HEK293 (cell line): ENCODE results near the gene TCF7L2.
A peak's percentile ranks its signal among the peaks of the same experiment; 100 is the strongest.

ENCODE experiments used
- GFI1B ChIP-seq: fragments of 450-650 bp; formaldehyde crosslinking; IDR thresholded peaks from 2 replicates; pipeline ENCODE4 v1.5.1; 2016; ENCODE audit warnings: missing biosample characterization, missing genetic modification characterization
- HOXA7 ChIP-seq: sonication (generic); formaldehyde crosslinking; IDR thresholded peaks from 2 replicates; pipeline ENCODE4 v1.8.1; 2022; ENCODE audit warnings: missing genetic modification reagents, borderline replicate concordance
- KLF9 ChIP-seq: fragments of 450-650 bp; formaldehyde crosslinking; IDR thresholded peaks from 2 replicates; pipeline ENCODE4 v1.5.1; 2016; ENCODE audit warnings: missing biosample characterization, missing genetic modification characterization, low read depth
- SCRT1 ChIP-seq: fragments of 450-650 bp; formaldehyde crosslinking; IDR thresholded peaks from 2 replicates; pipeline ENCODE4 v1.5.1; 2016; ENCODE audit warnings: missing biosample characterization, missing genetic modification characterization, borderline replicate concordance
- SP3 ChIP-seq: fragments of 450-650 bp; formaldehyde crosslinking; IDR thresholded peaks from 2 replicates; pipeline ENCODE4 v1.5.1; 2016; ENCODE audit warnings: missing biosample characterization, missing genetic modification characterization
- YY1 ChIP-seq: fragments of 450-650 bp; formaldehyde crosslinking; IDR thresholded peaks from 2 replicates; pipeline ENCODE4 v1.5.1; 2018; ENCODE audit warnings: missing biosample characterization, missing genetic modification characterization
- ZBTB21 ChIP-seq: fragments of 450-650 bp; formaldehyde crosslinking; IDR thresholded peaks from 2 replicates; pipeline ENCODE4 v1.5.1; 2017; ENCODE audit warnings: missing biosample characterization, missing genetic modification characterization
- ZNF133 ChIP-seq: fragments of 450-650 bp; formaldehyde crosslinking; IDR thresholded peaks from 2 replicates; pipeline ENCODE4 v1.5.1; 2016; ENCODE audit warnings: missing biosample characterization, missing genetic modification characterization
- ZNF184 ChIP-seq: fragments of 450-650 bp; IDR thresholded peaks from 2 replicates; pipeline ENCODE4 v1.5.1; 2018; ENCODE audit warnings: missing biosample characterization, mild to moderate bottlenecking, missing genetic modification characterization
- ZNF221 ChIP-seq: fragments of 450-650 bp; formaldehyde crosslinking; IDR thresholded peaks from 2 replicates; pipeline ENCODE4 v1.5.1; 2017; ENCODE audit warnings: missing biosample characterization, missing genetic modification characterization, borderline replicate concordance
- ZNF266 ChIP-seq: fragments of 450-650 bp; formaldehyde crosslinking; IDR thresholded peaks from 2 replicates; pipeline ENCODE4 v1.5.1; 2016; ENCODE audit warnings: missing biosample characterization, missing genetic modification characterization, low read depth
- ZNF335 ChIP-seq: fragments of 450-650 bp; formaldehyde crosslinking; conservative IDR thresholded peaks from 2 replicates; pipeline ENCODE4 v1.5.1; 2016; ENCODE audit warnings: missing biosample characterization, missing genetic modification characterization
- ZNF366 ChIP-seq: fragments of 450-650 bp; formaldehyde crosslinking; conservative IDR thresholded peaks from 2 replicates; pipeline ENCODE4 v1.5.1; 2016; ENCODE audit warnings: missing biosample characterization, missing genetic modification characterization
- ZNF416 ChIP-seq: fragments of 450-650 bp; formaldehyde crosslinking; IDR thresholded peaks from 2 replicates; pipeline ENCODE4 v1.5.1; 2016; ENCODE audit warnings: missing biosample characterization, missing genetic modification characterization
- ZNF433 ChIP-seq: fragments of 450-650 bp; formaldehyde crosslinking; IDR thresholded peaks from 2 replicates; pipeline ENCODE4 v1.5.1; 2016; ENCODE audit warnings: missing biosample characterization, missing genetic modification characterization, low read depth
- ZNF544 ChIP-seq: fragments of 450-650 bp; formaldehyde crosslinking; IDR thresholded peaks from 2 replicates; pipeline ENCODE4 v1.5.0; 2017; ENCODE audit warnings: missing biosample characterization, missing genetic modification characterization
- ZNF549 ChIP-seq: fragments of 450-650 bp; IDR thresholded peaks from 2 replicates; pipeline ENCODE4 v1.5.1; 2018; ENCODE audit warnings: missing biosample characterization, missing genetic modification characterization, mild to moderate bottlenecking, inconsistent platforms, moderate library complexity
- ZNF560 ChIP-seq: fragments of 450-650 bp; formaldehyde crosslinking; IDR thresholded peaks from 2 replicates; pipeline ENCODE4 v1.5.1; 2017; ENCODE audit warnings: missing biosample characterization, missing genetic modification characterization, borderline replicate concordance
- ZNF600 ChIP-seq: fragments of 450-650 bp; formaldehyde crosslinking; IDR thresholded peaks from 2 replicates; pipeline ENCODE4 v1.5.1; 2016; ENCODE audit warnings: missing biosample characterization, missing genetic modification characterization
- ZNF624 ChIP-seq: fragments of 450-650 bp; formaldehyde crosslinking; IDR thresholded peaks from 2 replicates; pipeline ENCODE4 v1.5.1; 2017; ENCODE audit warnings: missing biosample characterization, missing genetic modification characterization
- ZNF785 ChIP-seq: fragments of 450-650 bp; formaldehyde crosslinking; IDR thresholded peaks from 2 replicates; pipeline ENCODE4 v1.5.1; 2016; ENCODE audit warnings: missing biosample characterization, missing genetic modification characterization
- TF ChIP-seq, protein P1 (sequence below): fragments of 450-650 bp; formaldehyde crosslinking; IDR thresholded peaks from 2 replicates; pipeline ENCODE4 v1.5.1; 2016; ENCODE audit warnings: missing biosample characterization, missing genetic modification characterization, borderline replicate concordance
- TF ChIP-seq, protein P2 (sequence below): fragments of 450-650 bp; formaldehyde crosslinking; IDR thresholded peaks from 2 replicates; pipeline ENCODE4 v1.5.1; 2016; ENCODE audit warnings: missing biosample characterization, missing genetic modification characterization, low read depth
- TF ChIP-seq, protein P3 (sequence below): fragments of 450-650 bp; formaldehyde crosslinking; IDR thresholded peaks from 2 replicates; pipeline ENCODE4 v1.5.1; 2017; ENCODE audit warnings: missing biosample characterization, mild to moderate bottlenecking, missing genetic modification characterization, moderate library complexity
- TF ChIP-seq, protein P4 (sequence below): fragments of 450-650 bp; formaldehyde crosslinking; IDR thresholded peaks from 2 replicates; pipeline ENCODE4 v1.5.1; 2016; ENCODE audit warnings: missing biosample characterization, missing genetic modification characterization
- TF ChIP-seq, protein P5 (sequence below): fragments of 450-650 bp; formaldehyde crosslinking; IDR thresholded peaks from 2 replicates; pipeline ENCODE4 v1.5.1; 2016; ENCODE audit warnings: missing biosample characterization, missing genetic modification characterization, borderline replicate concordance

Gene TCF7L2

DNA sequence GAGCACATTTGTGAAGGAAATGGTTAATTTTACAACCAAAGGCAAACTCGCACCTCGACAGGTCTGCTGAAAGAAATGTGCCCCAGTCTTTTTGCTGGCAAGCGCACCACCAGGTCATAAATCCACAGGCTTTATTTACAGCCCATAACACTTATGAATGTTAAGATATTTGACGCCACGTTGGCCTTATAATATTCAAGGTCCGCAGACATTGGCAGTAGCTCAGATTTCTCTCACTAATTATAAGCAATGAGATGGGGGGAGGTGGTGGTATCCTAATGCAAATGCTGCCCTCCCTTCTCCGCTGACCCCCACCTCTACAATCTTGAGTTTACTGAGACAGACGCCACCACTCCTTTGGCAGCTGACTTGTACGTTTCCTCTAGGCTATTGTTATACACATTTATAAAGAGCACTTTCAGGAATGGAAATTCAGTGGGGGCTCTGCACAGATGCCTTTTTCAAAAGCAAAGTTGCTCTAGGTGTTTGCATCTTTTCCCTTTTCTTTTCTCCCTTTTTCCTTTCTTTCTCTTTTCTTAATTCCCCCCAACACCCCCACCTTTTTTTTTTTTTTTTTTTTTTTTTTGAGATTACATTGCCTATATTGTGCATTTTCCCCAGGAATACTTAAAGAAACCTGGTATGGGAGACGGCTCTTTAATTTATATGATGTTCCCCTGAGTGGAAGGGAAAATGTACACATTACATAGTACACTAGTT lies 6.7 kb downstream of the TCF7L2 start (continued):
- TF ChIP-seq ZNF221 (tag by site-specific recombination) (no peak), ZNF549 (no peak), ZNF624 (no peak), HOXA7 (CRISPR knock-in tag) (no peak), ZNF544 (tag by site-specific recombination) (no peak), SP3 (tag by site-specific recombination) (no peak), ZNF560 (tag by site-specific recombination) (no peak), SCRT1 (peak; percentile 46; the same call in 1 of the 2 replicates), ZBTB21 (tag by site-specific recombination) (no peak), ZNF600 (no peak), GFI1B (tag by site-specific recombination) (peak; percentile 39; the same call in 1 of the 2 replicates), YY1 (tag by site-specific recombination) (no peak), KLF9 (tag by site-specific recombination) (no peak), ZNF416 (no peak), ZNF266 (tag by site-specific recombination) (no peak), ZNF133 (tag by site-specific recombination) (no peak), ZNF366 (tag by site-specific recombination) (peak; percentile 42; the same call in 1 of the 2 replicates), ZNF335 (tag by site-specific recombination) (0 out of 2 replicates have a peak, but pooled peaks have one; percentile 10), ZNF184 (peak; percentile 63; the same call in 1 of the 2 replicates), ZNF433 (tag by site-specific recombination) (no peak), ZNF785 (tag by site-specific recombination) (no peak)
- TF ChIP-seq, protein P1, sequence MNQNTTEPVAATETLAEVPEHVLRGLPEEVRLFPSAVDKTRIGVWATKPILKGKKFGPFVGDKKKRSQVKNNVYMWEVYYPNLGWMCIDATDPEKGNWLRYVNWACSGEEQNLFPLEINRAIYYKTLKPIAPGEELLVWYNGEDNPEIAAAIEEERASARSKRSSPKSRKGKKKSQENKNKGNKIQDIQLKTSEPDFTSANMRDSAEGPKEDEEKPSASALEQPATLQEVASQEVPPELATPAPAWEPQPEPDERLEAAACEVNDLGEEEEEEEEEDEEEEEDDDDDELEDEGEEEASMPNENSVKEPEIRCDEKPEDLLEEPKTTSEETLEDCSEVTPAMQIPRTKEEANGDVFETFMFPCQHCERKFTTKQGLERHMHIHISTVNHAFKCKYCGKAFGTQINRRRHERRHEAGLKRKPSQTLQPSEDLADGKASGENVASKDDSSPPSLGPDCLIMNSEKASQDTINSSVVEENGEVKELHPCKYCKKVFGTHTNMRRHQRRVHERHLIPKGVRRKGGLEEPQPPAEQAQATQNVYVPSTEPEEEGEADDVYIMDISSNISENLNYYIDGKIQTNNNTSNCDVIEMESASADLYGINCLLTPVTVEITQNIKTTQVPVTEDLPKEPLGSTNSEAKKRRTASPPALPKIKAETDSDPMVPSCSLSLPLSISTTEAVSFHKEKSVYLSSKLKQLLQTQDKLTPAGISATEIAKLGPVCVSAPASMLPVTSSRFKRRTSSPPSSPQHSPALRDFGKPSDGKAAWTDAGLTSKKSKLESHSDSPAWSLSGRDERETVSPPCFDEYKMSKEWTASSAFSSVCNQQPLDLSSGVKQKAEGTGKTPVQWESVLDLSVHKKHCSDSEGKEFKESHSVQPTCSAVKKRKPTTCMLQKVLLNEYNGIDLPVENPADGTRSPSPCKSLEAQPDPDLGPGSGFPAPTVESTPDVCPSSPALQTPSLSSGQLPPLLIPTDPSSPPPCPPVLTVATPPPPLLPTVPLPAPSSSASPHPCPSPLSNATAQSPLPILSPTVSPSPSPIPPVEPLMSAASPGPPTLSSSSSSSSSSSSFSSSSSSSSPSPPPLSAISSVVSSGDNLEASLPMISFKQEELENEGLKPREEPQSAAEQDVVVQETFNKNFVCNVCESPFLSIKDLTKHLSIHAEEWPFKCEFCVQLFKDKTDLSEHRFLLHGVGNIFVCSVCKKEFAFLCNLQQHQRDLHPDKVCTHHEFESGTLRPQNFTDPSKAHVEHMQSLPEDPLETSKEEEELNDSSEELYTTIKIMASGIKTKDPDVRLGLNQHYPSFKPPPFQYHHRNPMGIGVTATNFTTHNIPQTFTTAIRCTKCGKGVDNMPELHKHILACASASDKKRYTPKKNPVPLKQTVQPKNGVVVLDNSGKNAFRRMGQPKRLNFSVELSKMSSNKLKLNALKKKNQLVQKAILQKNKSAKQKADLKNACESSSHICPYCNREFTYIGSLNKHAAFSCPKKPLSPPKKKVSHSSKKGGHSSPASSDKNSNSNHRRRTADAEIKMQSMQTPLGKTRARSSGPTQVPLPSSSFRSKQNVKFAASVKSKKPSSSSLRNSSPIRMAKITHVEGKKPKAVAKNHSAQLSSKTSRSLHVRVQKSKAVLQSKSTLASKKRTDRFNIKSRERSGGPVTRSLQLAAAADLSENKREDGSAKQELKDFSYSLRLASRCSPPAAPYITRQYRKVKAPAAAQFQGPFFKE = no peak
- TF ChIP-seq, protein P2, sequence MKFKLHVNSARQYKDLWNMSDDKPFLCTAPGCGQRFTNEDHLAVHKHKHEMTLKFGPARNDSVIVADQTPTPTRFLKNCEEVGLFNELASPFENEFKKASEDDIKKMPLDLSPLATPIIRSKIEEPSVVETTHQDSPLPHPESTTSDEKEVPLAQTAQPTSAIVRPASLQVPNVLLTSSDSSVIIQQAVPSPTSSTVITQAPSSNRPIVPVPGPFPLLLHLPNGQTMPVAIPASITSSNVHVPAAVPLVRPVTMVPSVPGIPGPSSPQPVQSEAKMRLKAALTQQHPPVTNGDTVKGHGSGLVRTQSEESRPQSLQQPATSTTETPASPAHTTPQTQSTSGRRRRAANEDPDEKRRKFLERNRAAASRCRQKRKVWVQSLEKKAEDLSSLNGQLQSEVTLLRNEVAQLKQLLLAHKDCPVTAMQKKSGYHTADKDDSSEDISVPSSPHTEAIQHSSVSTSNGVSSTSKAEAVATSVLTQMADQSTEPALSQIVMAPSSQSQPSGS (tag by site-specific recombination) = no peak
- TF ChIP-seq, protein P3, sequence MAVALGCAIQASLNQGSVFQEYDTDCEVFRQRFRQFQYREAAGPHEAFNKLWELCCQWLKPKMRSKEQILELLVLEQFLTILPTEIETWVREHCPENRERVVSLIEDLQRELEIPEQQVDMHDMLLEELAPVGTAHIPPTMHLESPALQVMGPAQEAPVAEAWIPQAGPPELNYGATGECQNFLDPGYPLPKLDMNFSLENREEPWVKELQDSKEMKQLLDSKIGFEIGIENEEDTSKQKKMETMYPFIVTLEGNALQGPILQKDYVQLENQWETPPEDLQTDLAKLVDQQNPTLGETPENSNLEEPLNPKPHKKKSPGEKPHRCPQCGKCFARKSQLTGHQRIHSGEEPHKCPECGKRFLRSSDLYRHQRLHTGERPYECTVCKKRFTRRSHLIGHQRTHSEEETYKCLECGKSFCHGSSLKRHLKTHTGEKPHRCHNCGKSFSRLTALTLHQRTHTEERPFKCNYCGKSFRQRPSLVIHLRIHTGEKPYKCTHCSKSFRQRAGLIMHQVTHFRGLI (tag by site-specific recombination) = no peak
- TF ChIP-seq, protein P4, sequence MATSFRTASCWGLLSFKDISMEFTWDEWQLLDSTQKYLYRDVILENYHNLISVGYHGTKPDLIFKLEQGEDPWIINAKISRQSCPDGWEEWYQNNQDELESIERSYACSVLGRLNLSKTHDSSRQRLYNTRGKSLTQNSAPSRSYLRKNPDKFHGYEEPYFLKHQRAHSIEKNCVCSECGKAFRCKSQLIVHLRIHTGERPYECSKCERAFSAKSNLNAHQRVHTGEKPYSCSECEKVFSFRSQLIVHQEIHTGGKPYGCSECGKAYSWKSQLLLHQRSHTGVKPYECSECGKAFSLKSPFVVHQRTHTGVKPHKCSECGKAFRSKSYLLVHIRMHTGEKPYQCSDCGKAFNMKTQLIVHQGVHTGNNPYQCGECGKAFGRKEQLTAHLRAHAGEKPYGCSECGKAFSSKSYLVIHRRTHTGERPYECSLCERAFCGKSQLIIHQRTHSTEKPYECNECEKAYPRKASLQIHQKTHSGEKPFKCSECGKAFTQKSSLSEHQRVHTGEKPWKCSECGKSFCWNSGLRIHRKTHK = no peak
- TF ChIP-seq, protein P5, sequence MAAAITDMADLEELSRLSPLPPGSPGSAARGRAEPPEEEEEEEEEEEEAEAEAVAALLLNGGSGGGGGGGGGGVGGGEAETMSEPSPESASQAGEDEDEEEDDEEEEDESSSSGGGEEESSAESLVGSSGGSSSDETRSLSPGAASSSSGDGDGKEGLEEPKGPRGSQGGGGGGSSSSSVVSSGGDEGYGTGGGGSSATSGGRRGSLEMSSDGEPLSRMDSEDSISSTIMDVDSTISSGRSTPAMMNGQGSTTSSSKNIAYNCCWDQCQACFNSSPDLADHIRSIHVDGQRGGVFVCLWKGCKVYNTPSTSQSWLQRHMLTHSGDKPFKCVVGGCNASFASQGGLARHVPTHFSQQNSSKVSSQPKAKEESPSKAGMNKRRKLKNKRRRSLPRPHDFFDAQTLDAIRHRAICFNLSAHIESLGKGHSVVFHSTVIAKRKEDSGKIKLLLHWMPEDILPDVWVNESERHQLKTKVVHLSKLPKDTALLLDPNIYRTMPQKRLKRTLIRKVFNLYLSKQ = no peak
